ENCODE results near the gene DNM3.

DNA sequence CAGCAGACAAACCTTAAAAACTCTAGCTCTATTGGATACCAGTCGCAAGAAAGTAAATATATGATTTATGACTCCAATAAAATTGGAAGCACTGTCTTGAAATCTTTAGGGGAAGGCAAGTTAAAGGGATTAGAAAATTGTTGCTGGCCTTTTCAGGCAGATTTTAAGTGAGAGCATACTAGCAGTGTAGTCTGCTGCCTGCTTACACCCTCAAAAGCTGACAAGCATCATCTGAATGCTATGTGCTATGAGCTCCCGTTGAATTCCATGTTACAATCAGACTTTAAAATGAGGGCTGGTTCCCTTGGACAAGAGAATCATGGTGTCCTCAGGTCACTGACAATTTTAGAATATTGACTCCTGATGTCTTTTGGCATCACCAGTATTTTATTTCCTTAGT, 308.0 kb downstream of the DNM3 start:
- TF ChIP-seq, protein P1, sequence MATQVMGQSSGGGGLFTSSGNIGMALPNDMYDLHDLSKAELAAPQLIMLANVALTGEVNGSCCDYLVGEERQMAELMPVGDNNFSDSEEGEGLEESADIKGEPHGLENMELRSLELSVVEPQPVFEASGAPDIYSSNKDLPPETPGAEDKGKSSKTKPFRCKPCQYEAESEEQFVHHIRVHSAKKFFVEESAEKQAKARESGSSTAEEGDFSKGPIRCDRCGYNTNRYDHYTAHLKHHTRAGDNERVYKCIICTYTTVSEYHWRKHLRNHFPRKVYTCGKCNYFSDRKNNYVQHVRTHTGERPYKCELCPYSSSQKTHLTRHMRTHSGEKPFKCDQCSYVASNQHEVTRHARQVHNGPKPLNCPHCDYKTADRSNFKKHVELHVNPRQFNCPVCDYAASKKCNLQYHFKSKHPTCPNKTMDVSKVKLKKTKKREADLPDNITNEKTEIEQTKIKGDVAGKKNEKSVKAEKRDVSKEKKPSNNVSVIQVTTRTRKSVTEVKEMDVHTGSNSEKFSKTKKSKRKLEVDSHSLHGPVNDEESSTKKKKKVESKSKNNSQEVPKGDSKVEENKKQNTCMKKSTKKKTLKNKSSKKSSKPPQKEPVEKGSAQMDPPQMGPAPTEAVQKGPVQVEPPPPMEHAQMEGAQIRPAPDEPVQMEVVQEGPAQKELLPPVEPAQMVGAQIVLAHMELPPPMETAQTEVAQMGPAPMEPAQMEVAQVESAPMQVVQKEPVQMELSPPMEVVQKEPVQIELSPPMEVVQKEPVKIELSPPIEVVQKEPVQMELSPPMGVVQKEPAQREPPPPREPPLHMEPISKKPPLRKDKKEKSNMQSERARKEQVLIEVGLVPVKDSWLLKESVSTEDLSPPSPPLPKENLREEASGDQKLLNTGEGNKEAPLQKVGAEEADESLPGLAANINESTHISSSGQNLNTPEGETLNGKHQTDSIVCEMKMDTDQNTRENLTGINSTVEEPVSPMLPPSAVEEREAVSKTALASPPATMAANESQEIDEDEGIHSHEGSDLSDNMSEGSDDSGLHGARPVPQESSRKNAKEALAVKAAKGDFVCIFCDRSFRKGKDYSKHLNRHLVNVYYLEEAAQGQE (IDR thresholded peaks at IDR 0.05; ENCODE audit: low read depth), result no peak
- TF ChIP-seq RAD21 (IDR thresholded peaks at IDR 0.05; ENCODE audit: low read depth) (no peak), EP300 (IDR thresholded peaks at IDR 0.05; ENCODE audit: borderline replicate concordance) (no peak), YY1 (IDR thresholded peaks at IDR 0.05; ENCODE audit: low read depth) (no peak), CEBPB (IDR thresholded peaks at IDR 0.05) (no peak), TAF1 (IDR thresholded peaks at IDR 0.05; ENCODE audit: low read depth) (no peak), TEAD4 (IDR thresholded peaks at IDR 0.05) (no peak), EGR1 (IDR thresholded peaks at IDR 0.05) (no peak), ZBTB7A (IDR thresholded peaks at IDR 0.05; ENCODE audit: low read depth) (no peak), FOXM1 (IDR thresholded peaks at IDR 0.05; ENCODE audit: borderline replicate concordance, low read depth) (no peak), CREB1 (IDR thresholded peaks at IDR 0.05; ENCODE audit: low read depth) (no peak)
